HuH-7 (cell line): ENCODE measurements around the gene ALS2.
"Not testable (repeated sequence)": the region's sequence is repeated elsewhere in the genome, so short reads cannot be mapped to it uniquely, and the experiment has no call there.

Experiments used
- DNase-seq: peaks from one replicate; pipeline ENCODE4 v3.0.0; 2011; ENCODE audit warnings: low spot score

Gene ALS2

DNA sequence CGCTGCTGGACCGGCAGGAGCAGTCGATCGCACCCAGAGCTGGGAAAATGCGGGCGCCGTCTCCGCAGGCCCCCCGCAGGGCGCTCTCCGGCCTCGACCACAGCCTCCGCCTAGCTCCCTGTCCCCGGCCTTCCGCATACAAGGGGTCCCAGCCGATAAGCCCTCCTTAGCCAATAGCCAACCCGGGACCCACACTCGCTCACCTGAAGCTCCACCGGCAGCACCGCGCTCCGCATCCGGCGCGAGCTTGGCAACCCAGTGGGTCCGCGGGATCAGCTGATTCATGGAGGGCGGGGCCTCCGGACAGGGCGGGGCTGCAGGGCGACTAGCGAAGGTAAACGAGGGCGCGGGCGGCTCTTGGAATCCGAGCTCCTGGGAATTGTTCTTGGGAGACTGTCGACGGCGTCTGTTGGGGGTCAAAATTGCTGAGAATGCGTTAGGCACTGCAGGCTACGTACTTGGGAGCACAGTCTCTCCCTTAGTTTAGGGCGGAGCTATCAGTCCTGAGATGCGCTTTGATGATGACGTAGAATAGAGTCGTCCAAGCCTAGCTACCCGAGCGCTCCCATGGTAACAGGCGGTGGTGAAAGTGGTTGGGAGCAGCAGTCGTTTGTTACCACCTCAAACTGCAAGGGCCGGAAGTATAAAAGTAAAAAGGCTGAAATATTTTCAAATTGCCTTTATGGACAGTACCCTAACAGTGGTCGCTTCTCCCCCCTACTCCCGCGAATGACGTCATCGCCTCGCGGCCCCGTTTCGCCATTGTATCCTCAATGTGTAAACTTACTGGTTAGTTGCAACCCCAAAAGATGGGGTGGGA, at the start of gene ALS2:
Gene ALS2 (minus strand): TSS at position 260 of the 820 bp plus-strand sequence. CDS start 12,048 bp downstream, outside the sequence.
- DNase-seq = peak; percentile 82

DNA sequence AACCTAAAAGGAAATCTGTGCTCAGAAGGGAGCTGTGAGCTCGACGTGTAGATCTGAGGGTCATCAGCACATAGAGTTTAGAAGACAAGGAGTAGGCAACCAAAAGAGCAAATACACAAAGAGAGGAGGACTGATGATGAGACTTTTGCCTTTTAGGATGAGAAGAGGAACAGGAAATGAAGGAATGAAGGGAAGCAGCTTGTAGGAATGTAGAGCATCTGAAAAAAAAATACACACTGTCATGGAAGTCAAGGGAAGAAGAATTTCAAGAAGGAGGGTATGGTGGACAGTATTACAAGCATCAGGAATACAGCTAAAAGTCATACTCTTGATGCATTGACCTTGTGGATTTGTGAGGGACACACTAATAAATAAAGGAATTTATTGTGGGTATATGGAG, 47.5 kb upstream of the ALS2 start:
- DNase-seq = no peak

DNA sequence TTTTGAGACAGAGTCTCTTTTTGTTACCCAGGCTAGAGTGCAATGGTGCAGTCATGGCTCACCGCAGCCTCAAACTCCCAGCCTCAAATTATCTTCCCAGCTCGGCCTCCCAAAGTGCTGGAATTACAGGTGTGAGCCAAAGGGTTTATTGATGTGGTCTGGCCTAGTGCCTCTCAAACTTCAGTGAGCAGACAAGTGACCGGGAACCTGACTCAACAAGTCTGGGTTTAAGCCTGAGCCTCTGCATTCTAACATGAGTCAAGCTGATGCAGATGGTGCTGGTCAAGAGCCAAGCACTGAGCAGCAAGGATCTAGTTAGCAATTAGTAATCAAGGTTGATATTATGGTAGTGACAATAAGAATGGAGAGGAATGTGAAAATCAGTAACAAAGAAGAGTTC, 46.9 kb upstream of the ALS2 start:
- no peak for DNase-seq

GRCh38 chr2:201824212-201824611, 43.5 kb upstream of the ALS2 start:
- no peak for DNase-seq

- DNase-seq = no peak
Measured at GRCh38 chr2:201821080-201821479, 40.3 kb upstream of the ALS2 start.

DNA sequence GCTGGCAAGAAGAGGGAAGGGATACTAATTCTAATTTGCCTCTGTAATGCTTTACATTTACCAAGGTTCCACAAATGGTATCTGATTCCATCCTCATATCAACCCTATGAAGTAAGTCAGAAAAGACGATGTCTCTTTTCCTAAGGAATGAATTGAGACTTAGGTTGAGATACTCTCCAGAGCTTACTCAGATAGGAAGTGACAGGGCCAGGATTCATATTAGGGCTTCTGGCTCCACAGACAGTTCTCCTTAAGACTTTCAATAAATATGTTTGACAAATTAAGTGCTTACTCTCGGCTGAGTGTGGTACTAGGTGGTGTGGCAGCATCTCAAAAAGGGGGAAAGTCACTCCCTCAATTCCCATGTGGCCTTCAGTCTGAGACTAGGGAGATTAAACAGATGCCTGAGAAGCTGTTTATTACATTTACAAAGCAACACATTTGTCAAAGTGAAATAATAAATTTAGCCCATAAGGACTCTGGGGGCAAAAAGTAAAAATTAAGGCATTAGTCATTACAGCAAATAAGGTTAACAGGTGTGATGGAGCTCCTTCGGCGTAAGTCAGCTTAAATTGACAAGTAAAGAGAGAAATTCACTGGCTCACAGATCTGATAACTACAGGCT, 39.8 kb upstream of the ALS2 start:
- no peak for DNase-seq

GRCh38 chr2:201816657-201817575, 36.2 kb upstream of the ALS2 start:
- DNase-seq = no peak

DNA sequence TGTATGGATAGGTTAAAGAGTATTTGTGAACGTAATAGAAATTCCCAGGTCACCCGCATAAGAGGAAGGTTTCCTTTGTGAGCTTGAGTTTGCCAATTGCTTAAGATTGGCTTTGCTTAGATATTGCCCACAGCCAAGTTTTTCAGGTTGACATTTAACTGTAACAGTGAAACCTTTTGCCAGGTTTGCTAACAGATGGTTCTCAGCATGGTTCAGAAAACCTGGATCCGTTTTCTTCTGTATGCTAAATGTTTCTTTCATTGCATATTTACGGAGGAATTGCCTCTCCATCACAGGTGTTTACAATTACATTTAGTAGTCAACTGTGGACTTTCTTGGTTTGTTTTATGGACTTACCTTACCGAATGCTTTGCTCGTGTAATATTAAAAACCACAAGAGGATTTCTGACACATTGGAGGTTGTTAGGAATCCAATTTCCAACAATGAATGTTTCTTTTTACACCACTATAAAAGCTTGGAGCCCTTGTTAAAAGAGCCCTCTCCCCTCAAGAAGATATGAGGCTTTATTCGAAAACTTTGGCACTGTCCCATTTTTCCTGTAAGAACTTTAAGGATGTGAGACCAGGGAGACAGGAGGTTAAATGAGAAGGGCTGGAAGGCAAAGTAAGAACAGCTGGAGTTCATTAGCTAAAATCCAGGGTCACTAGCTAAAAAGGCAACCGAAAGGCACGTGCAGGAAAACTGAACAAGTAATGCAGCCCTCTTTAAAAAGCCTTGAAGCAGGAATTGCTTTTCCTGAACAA, 33.4 kb upstream of the ALS2 start:
- no peak for DNase-seq

GRCh38 chr2:201810604-201811003, 29.9 kb upstream of the ALS2 start:
- not testable (repeated sequence) for DNase-seq

DNA sequence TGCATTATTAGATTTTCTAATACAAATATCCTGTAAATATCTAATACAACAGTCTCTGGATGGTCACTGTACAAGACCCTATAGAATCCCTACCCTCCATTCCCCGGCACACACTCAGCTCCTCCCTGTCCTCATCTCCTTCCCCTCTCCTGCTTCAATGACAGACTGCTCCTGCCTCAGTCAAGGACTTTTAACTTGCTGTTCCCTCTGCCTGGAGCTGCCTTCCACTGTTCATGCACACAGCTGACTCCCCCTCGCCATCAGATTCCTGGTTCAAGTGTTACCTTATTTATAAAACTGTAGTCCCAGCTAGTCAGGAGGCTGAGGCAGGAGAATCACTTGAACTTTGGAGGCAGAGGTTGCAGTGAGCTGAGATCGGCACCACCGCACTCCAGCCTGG, 28.9 kb upstream of the ALS2 start:
- DNase-seq = no peak

- no peak for DNase-seq
Measured at GRCh38 chr2:201808027-201808426, 27.3 kb upstream of the ALS2 start.

DNA sequence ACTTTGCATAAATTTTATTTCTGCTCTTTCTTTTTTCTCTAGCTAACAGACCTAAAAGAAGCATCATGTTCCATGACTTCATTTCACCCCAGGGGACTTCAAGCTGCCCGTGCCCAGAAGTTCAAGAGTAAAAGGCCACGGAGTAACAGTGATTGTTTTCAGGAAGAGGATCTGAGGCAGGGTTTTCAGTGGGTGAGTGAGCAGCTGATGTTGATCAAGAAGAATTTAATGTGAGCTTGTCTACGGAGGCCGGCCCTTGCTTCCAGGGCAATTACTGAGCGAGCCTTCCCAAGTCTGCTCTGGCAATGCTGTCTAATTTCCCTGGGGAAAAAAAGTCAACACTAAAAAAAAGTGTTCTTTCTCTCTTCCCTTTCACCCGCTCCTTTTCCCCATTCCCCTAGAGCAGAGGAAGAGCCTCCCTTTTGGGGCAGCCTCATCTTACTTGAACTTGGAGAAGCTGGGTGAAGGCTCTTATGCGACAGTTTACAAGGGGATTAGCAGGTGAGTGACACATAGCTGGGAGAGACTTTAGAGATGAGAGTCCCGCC, 26.8 kb upstream of the ALS2 start:
- no peak for DNase-seq

DNA sequence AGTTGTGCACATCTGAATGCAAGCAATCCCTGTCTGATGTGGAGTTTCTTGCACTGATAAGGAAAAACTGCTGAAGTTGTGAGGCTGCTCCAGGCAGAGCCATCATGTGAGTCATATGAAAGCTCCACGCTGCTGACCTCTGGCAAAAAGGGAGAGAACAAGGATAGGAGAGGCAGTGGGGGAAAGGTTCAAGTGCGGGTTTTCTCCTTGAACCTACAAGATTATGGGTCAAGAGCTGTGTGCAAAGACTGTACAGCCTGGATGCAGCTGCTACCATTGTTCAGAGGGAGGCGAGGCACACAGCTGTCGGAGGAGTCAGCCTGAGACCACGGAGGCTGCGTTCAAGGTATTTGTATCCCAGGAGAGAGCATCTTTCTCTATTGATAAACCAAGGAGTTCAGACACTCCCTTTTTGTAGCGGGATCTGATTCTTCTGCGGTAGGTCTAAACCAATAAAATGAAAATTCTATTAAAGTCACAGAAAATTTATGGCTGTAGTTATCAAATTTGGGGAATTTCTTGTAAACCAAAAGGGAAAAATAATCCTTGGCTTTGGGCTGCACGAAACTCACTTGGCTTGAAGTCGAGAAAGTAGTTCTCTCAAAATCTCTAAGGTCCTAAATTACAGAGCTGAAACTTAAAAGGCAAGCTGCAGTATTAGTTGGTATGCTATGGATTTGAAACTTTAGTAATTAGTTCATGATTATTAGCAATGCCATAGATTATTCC, 25.9 kb upstream of the ALS2 start, which contains the start of gene CDK15:
Gene CDK15 (plus strand): TSS at position 96 of the 729 bp plus-strand sequence. CDS start 128 bp downstream, at position 224.
- DNase-seq = no peak

GRCh38 chr2:201798914-201799285, 18.2 kb upstream of the ALS2 start:
- not testable (repeated sequence) for DNase-seq

DNA sequence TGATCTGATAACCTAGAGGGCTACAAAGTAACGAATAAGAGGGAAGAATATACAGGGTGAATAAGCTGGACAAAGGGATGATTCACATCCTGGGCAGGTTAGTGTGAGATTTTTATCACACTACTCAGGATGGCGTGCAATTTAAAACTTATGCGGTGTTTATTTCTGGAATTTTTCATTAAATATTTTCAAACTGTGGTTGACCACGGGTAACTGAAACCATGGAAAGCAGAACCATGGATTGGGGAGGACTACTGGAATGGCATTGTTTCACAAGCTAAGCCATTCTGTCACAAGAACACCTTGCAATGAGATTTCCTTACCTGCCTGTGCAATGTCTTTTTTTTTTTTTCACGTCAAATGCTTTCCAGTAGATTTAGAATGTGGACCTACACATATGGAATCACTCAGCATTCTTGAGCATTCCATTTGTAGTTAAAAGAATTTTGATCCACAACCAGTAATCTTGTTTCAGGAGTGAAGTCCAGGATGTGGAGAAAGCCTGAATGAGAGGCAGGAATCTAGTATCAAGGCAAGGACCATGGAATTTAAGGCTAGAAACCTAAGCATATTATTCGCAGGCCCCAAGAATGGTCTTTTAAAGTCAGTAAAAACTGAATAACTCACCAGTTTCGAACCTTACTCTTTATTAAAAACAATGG, 17.6 kb upstream of the ALS2 start:
- no peak for DNase-seq

DNA sequence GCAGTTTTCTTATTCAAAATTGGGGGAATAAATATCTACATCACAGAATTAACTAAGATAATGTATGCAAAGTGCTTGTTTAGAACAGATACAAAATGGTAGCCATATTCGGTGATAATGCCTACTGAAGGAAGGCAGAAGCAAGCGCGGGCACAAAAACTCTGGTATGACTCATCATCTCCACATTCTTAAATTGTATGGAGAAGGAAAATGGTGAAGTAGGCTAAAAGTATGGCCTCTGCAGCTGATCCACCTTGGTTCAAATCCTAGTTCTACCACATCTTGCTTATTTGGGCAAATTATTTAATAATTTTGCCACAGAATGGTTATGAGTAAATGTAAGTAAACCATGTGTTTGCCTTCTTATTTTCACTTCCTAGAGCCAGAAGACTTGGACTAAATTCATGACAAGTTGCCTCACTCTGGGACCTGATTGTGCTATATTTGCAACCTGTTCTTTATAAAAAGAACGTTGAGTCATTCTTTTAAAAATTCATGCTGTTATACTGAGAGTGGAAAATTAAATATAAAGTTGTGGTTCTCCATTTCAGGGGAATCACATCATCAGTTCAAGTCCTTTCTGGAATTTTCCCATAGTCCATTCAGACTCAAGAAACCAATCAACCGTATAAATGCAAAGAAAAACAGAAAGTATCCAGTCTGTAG, 16.6 kb upstream of the ALS2 start:
- DNase-seq = no peak

- DNase-seq = no peak
Measured at GRCh38 chr2:201796478-201796865, 15.7 kb upstream of the ALS2 start.

DNA sequence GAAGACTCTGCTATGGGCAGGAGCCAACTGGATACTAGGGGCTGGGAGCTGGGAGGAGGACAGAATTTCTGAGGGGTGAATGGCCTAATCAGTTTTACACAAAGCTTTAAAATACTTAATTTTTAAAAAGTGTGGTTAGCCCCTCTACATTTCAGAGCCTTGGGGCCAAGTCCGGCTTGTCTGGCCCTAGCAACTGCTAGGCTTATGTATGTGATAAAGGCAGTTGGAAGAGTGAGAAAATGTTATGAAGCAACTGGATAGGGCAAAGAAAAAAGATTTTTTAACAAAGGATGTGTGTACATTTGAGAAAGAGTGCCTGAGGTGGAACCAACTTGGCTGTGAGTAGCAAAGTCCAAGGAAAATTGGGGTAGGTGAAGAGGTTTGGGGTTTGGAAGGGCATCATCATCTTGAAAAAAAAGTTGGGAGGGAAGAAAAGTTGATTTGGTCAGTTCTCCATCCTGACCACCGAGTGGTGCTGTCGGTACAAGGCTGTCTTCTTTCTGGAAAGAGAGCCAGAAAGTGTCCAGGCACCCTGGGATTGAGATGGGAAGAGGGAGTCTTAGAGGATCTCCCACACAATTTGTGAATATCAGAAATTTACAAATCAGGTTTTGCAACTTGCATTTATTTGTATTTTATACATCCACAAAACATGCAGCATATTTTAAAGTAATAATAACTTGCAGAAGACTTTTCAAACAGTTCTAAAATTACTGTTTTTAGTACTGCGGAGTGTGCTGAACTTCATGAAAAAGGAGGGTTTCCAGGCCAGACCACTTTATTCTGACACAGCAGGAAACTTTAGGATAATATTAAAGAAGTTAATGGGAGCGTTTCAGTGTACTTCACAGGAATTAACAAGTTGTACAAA, 15.1 kb upstream of the ALS2 start:
- DNase-seq = peak; percentile 59

GRCh38 chr2:201794294-201794693, 13.6 kb upstream of the ALS2 start:
- DNase-seq = no peak
